ENCODE results near the gene TNKS2. TPM values are rescaled to one million over a fixed set of nuclear protein-coding genes. Genes with fewer than 3 reads are reported as not detected.
A peak's percentile ranks its signal among the peaks of the same experiment; 100 is the strongest.
"Not testable (repeated sequence)": the region's sequence is repeated elsewhere in the genome, so short reads cannot be mapped to it uniquely, and the experiment has no call there.

The TNKS2 gene
- total RNA-seq, 1 donor from 2014 or later: 56.2 TPM

DNA sequence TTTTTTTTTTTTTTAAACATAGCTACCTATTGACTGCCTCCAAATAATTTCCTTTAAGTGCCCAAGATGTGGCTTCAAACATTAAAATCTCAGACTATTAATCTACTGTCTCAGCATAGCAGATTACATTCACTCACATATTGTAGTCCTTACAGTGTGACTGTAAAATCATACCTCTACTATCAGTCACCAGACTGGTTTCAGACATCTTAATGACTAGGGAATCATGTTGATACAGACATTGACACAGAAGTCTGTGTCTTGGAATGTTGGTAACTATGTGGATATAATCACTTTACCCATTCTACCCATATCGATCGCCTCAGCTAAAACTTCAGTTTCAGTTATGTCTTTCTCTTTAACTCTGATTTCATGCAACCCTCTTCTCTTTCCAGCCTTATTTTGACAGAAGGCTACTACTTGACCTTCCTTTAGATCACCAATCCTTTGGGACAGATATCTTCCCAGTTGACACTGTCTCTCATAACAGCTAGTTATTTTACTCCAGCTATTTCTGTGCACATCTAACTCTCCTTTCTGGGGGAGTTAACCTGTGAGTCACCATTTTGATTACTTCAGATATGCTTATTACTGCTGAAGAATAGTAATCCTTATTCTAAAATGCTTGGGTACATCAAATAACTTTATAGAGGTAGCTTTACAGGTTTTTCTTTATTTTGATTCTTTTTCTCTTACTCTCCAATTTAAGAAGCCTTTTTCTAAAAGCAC lies 7.0 kb downstream of the TNKS2 start:
- Histone ChIP-seq H3K27ac (ENCODE audit: low read depth, low read length) (no peak overlapping the region), H3K36me3 (ENCODE audit: insufficient read depth, low read length) (no peaks in the 10 kb centered on the region), H3K27me3 (ENCODE audit: insufficient read depth, low read length) (no peaks in the 10 kb centered on the region), H3K9me3 (ENCODE audit: insufficient read depth, low read depth, low read length) (no peaks in the 10 kb centered on the region), H3K4me2 (ENCODE audit: low read length) (peak overlapping the region; percentile 13), H3K4me1 (ENCODE audit: insufficient read depth, low read length) (peaks cover 2% of the 10 kb centered on the region), H3K4me3 (ENCODE audit: insufficient read depth, low read depth, low read length) (no peak overlapping the region), H3K9ac (ENCODE audit: low read length) (no peak overlapping the region), H2AFZ (ENCODE audit: low read depth, low read length) (no peak overlapping the region), H3K79me2 (ENCODE audit: insufficient read depth, low read length) (peaks cover 87% of the 10 kb centered on the region), H4K20me1 (ENCODE audit: insufficient read depth, low read length) (peaks cover 74% of the 10 kb centered on the region)
- Mint-ChIP-seq H3K9me3 (ENCODE audit: unreplicated experiment) (no peaks in the 10 kb centered on the region), H3K4me3 (ENCODE audit: unreplicated experiment) (no peak overlapping the region), H3K4me1 (ENCODE audit: low read depth, unreplicated experiment) (peaks cover 16% of the 10 kb centered on the region), H3K36me3 (ENCODE audit: low read depth, unreplicated experiment) (peaks cover 7% of the 10 kb centered on the region), H3K27ac (ENCODE audit: unreplicated experiment) (no peak overlapping the region), H3K27me3 (ENCODE audit: low read depth, unreplicated experiment) (no peaks in the 10 kb centered on the region)
- TF ChIP-seq EZH2 (IDR thresholded peaks at IDR 0.05; ENCODE audit: insufficient read depth, low read length): no peak
- TF ChIP-seq, protein P1, sequence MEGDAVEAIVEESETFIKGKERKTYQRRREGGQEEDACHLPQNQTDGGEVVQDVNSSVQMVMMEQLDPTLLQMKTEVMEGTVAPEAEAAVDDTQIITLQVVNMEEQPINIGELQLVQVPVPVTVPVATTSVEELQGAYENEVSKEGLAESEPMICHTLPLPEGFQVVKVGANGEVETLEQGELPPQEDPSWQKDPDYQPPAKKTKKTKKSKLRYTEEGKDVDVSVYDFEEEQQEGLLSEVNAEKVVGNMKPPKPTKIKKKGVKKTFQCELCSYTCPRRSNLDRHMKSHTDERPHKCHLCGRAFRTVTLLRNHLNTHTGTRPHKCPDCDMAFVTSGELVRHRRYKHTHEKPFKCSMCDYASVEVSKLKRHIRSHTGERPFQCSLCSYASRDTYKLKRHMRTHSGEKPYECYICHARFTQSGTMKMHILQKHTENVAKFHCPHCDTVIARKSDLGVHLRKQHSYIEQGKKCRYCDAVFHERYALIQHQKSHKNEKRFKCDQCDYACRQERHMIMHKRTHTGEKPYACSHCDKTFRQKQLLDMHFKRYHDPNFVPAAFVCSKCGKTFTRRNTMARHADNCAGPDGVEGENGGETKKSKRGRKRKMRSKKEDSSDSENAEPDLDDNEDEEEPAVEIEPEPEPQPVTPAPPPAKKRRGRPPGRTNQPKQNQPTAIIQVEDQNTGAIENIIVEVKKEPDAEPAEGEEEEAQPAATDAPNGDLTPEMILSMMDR (IDR thresholded peaks at IDR 0.05; ENCODE audit: insufficient read depth, low read depth, low read length): no peak
- FAIRE-seq (no peak), DNase-seq (ENCODE audit: low read depth) (no peak)

DNA sequence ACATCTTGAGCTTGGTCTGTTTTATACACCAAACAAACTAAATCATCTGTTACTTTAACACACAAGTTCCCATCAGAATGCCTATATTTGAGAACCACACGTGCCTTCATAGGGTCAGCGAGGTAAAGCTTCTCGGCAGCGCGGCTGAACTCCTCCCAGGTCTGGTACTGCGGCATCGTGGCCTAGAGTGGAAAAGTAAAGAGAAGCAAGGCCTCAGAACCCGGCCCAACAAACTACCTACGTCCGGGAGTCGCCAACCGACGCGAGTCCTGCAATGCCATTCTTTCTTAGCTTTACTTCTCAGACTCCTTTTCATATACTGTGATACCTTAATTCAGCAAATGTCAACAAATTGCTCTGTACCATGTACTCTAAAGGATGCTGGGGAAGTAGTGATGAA lies 9.0 kb downstream of the TNKS2 start:
- not testable (repeated sequence) for H3K9me3 ChIP-seq (ENCODE audit: insufficient read depth, low read depth, low read length); H3K9me3 Mint-ChIP-seq (ENCODE audit: unreplicated experiment); H3K27me3 Mint-ChIP-seq (ENCODE audit: low read depth, unreplicated experiment); H3K4me2 ChIP-seq (ENCODE audit: low read length); H3K27ac ChIP-seq (ENCODE audit: low read depth, low read length); H3K4me3 Mint-ChIP-seq (ENCODE audit: unreplicated experiment); H3K36me3 Mint-ChIP-seq (ENCODE audit: low read depth, unreplicated experiment); FAIRE-seq; H3K36me3 ChIP-seq (ENCODE audit: insufficient read depth, low read length); H3K4me1 ChIP-seq (ENCODE audit: insufficient read depth, low read length); H3K27ac Mint-ChIP-seq (ENCODE audit: unreplicated experiment); DNase-seq (ENCODE audit: low read depth); H3K4me3 ChIP-seq (ENCODE audit: insufficient read depth, low read depth, low read length); H3K27me3 ChIP-seq (ENCODE audit: insufficient read depth, low read length); H3K4me1 Mint-ChIP-seq (ENCODE audit: low read depth, unreplicated experiment); H3K9ac ChIP-seq (ENCODE audit: low read length); H2AFZ ChIP-seq (ENCODE audit: low read depth, low read length)
- peaks cover 69% of the 10 kb centered on the region for H4K20me1 ChIP-seq (ENCODE audit: insufficient read depth, low read length)
- H3K79me2 ChIP-seq (ENCODE audit: insufficient read depth, low read length): peaks cover 85% of the 10 kb centered on the region

DNA sequence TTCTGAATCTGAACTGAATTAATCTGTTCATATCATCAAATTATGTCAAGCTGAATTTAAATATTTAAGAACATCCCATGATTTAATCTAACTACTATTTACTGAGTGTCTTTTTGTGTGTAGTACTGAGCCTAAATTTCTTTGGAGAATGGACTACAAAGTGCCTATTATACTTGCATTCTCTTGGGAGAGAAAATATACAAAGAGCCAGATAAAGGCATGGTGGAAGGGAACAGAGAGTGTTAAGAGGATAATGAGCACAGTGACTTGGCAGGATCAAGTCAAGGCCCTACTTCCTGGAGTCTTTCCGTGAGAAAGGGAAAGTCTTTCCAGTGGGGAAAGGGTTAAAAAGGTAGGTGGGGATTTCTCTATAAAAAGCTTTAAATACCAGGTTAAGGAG lies 15.0 kb downstream of the TNKS2 start:
- no peaks in the 10 kb centered on the region for H3K27me3 Mint-ChIP-seq (ENCODE audit: low read depth, unreplicated experiment)
- FAIRE-seq (no peak), DNase-seq (ENCODE audit: low read depth) (no peak)
- no peaks in the 10 kb centered on the region for H3K27me3 ChIP-seq (ENCODE audit: insufficient read depth, low read length)
- H3K79me2 ChIP-seq (ENCODE audit: insufficient read depth, low read length): peaks cover 63% of the 10 kb centered on the region
- H3K9me3 ChIP-seq (ENCODE audit: insufficient read depth, low read depth, low read length): no peaks in the 10 kb centered on the region
- peaks cover 57% of the 10 kb centered on the region for H4K20me1 ChIP-seq (ENCODE audit: insufficient read depth, low read length)
- no peak overlapping the region for H3K27ac ChIP-seq (ENCODE audit: low read depth, low read length)
- H3K36me3 ChIP-seq (ENCODE audit: insufficient read depth, low read length): peaks cover 32% of the 10 kb centered on the region
- TF ChIP-seq, protein P1 (IDR thresholded peaks at IDR 0.05; ENCODE audit: insufficient read depth, low read depth, low read length): no peak
- TF ChIP-seq EZH2 (IDR thresholded peaks at IDR 0.05; ENCODE audit: insufficient read depth, low read length): no peak
- H2AFZ ChIP-seq (ENCODE audit: low read depth, low read length): no peak overlapping the region
- H3K36me3 Mint-ChIP-seq (ENCODE audit: low read depth, unreplicated experiment): peaks cover 6% of the 10 kb centered on the region
- no peak overlapping the region for H3K27ac Mint-ChIP-seq (ENCODE audit: unreplicated experiment)
- H3K4me1 ChIP-seq (ENCODE audit: insufficient read depth, low read length): no peaks in the 10 kb centered on the region
- H3K4me2 ChIP-seq (ENCODE audit: low read length): no peak overlapping the region
- H3K4me3 Mint-ChIP-seq (ENCODE audit: unreplicated experiment): no peak overlapping the region
- H3K4me1 Mint-ChIP-seq (ENCODE audit: low read depth, unreplicated experiment): no peaks in the 10 kb centered on the region
- H3K4me3 ChIP-seq (ENCODE audit: insufficient read depth, low read depth, low read length): no peak overlapping the region
- H3K9me3 Mint-ChIP-seq (ENCODE audit: unreplicated experiment): no peaks in the 10 kb centered on the region
- H3K9ac ChIP-seq (ENCODE audit: low read length): no peak overlapping the region
